Mesenchymal stem cell (in vitro differentiated cells and primary cell): ENCODE data around the gene SLCO1C1. TPM values are rescaled to one million over a fixed set of nuclear protein-coding genes. Genes with fewer than 3 reads are reported as not detected.

ENCODE experiments used
- DNase-seq: peaks from one replicate; pipeline ENCODE4 v3.0.0-alpha.2; 2013
- H2AFZ ChIP-seq: one replicate; pipeline ENCODE4 v1.6.1; 2013; ENCODE audit warnings: low read depth, mild to moderate bottlenecking, control low read depth, inconsistent platforms, low read length, moderate library complexity
- H2AK5ac ChIP-seq: 2 replicates; pipeline ENCODE4 v1.6.1; 2013; ENCODE audit warnings: low read length, moderate library complexity, mild to moderate bottlenecking, inconsistent platforms; ENCODE audit not compliant: severe bottlenecking
- H2BK120ac ChIP-seq: one replicate; pipeline ENCODE4 v1.6.1; 2013; ENCODE audit warnings: low read depth, mild to moderate bottlenecking, inconsistent platforms, low read length, moderate library complexity
- H2BK12ac ChIP-seq, 2 experiments: one replicate each; pipeline ENCODE4 v1.6.1; 2013; ENCODE audit warnings: inconsistent platforms in 2 of 2, low read length in 2 of 2, mild to moderate bottlenecking in 2 of 2, moderate library complexity in 2 of 2, control low read depth in 1 of 2
- H2BK15ac ChIP-seq: one replicate; pipeline ENCODE4 v1.6.1; 2013; ENCODE audit warnings: mild to moderate bottlenecking, low read depth, inconsistent platforms; ENCODE audit not compliant: poor library complexity, severe bottlenecking
- H2BK5ac ChIP-seq: 2 replicates; pipeline ENCODE4 v1.6.1; 2013; ENCODE audit warnings: low read depth, mild to moderate bottlenecking, low read length, control low read depth, inconsistent platforms; ENCODE audit not compliant: poor library complexity, severe bottlenecking
- H3K14ac ChIP-seq, 2 experiments: one replicate each; pipeline ENCODE4 v1.6.1; 2013; ENCODE audit warnings: inconsistent platforms in 2 of 2, low read length in 2 of 2, control low read depth in 1 of 2, mild to moderate bottlenecking in 1 of 2, moderate library complexity in 1 of 2
- H3K18ac ChIP-seq, 2 experiments: one replicate each; pipeline ENCODE4 v1.6.1; 2013; ENCODE audit warnings: inconsistent platforms in 2 of 2, low read length in 2 of 2, control low read depth in 1 of 2, low read depth in 1 of 2, mild to moderate bottlenecking in 1 of 2
- H3K23ac ChIP-seq, 2 experiments: one replicate each; pipeline ENCODE4 v1.6.1; 2013; ENCODE audit warnings: inconsistent platforms in 2 of 2, low read length in 2 of 2, mild to moderate bottlenecking in 2 of 2, moderate library complexity in 2 of 2, control low read depth in 1 of 2
- H3K27ac ChIP-seq: 2 replicates; pipeline ENCODE4 v1.5.1; 2013; ENCODE audit warnings: mild to moderate bottlenecking, moderate library complexity, low read length, control low read depth, inconsistent platforms; ENCODE audit not compliant: poor library complexity, severe bottlenecking
- H3K27me3 ChIP-seq, 2 experiments: 2 replicates each; pipeline versions ENCODE4 v1.6.1 to v1.7.0; 2013; ENCODE audit warnings: low read length in 2 of 2, mild to moderate bottlenecking in 2 of 2, moderate library complexity in 2 of 2, control low read depth in 1 of 2, inconsistent platforms in 1 of 2; ENCODE audit not compliant: control insufficient read depth in 1 of 2, insufficient read depth in 1 of 2
- H3K36me3 ChIP-seq, 2 experiments: 2 replicates each; pipeline versions ENCODE4 v1.6.1 to v1.7.0; 2013; ENCODE audit warnings: low read length in 2 of 2, control low read depth in 1 of 2, inconsistent platforms in 1 of 2, low read depth in 1 of 2, mild to moderate bottlenecking in 1 of 2; ENCODE audit not compliant: insufficient read depth in 2 of 2, control insufficient read depth in 1 of 2
- H3K4ac ChIP-seq, 2 experiments: one replicate each; pipeline ENCODE4 v1.6.1; 2013; ENCODE audit warnings: inconsistent platforms in 2 of 2, low read length in 2 of 2, mild to moderate bottlenecking in 2 of 2, moderate library complexity in 2 of 2, control low read depth in 1 of 2, low read depth in 1 of 2
- H3K4me1 ChIP-seq: 2 replicates; pipeline ENCODE4 v1.6.1; 2013; ENCODE audit warnings: low read depth, low read length, control low read depth; ENCODE audit not compliant: control insufficient read depth, insufficient read depth
- H3K4me2 ChIP-seq: 2 replicates; pipeline ENCODE4 v1.6.1; 2013; ENCODE audit warnings: low read length, mild to moderate bottlenecking, inconsistent platforms; ENCODE audit not compliant: poor library complexity, severe bottlenecking
- H3K4me3 ChIP-seq, 2 experiments: 2 replicates each; pipeline versions ENCODE4 v1.5.1 to v1.7.0; 2013; ENCODE audit warnings: low read length in 2 of 2, mild to moderate bottlenecking in 2 of 2, control low read depth in 1 of 2, low read depth in 1 of 2; ENCODE audit not compliant: insufficient read depth in 1 of 2
- H3K79me1 ChIP-seq: replicated peaks from 2 replicates; pipeline ENCODE4 v1.6.1; 2013; ENCODE audit warnings: mild to moderate bottlenecking, control low read depth, low read length, inconsistent platforms; ENCODE audit not compliant: poor library complexity, severe bottlenecking
- H3K9ac ChIP-seq: 2 replicates; pipeline ENCODE4 v1.7.0; 2013; ENCODE audit warnings: mild to moderate bottlenecking, low read length, moderate library complexity
- H3K9me3 ChIP-seq: 2 replicates; pipeline ENCODE4 v1.7.0; 2013; ENCODE audit warnings: mild to moderate bottlenecking, low read length; ENCODE audit not compliant: control insufficient read depth
- H4K8ac ChIP-seq: one replicate; pipeline ENCODE4 v1.6.1; 2013; ENCODE audit warnings: inconsistent platforms, mild to moderate bottlenecking, low read length, moderate library complexity
- H4K91ac ChIP-seq: one replicate; pipeline ENCODE4 v1.6.1; 2013; ENCODE audit warnings: mild to moderate bottlenecking, low read length, inconsistent platforms
- WGBS: methylation state at CpG from one replicate; pipeline ENCODE4 v1.1.7; 2013; ENCODE audit warnings: mixed read lengths; 5-methylcytosine and 5-hydroxymethylcytosine counted together
- polyA plus RNA-seq, 2 experiments: library from polyadenylated mRNA; stranded (reverse); fragments of 200-250 nt; gene quantifications; one replicate each; pipeline ENCODE4 v1.2.3, GENCODE V29; 2013

Gene SLCO1C1
- 0.11 TPM for polyA plus RNA-seq (2013, experiment 1 of 2)
- polyA plus RNA-seq (2013, experiment 2 of 2): 0.10 TPM

DNA sequence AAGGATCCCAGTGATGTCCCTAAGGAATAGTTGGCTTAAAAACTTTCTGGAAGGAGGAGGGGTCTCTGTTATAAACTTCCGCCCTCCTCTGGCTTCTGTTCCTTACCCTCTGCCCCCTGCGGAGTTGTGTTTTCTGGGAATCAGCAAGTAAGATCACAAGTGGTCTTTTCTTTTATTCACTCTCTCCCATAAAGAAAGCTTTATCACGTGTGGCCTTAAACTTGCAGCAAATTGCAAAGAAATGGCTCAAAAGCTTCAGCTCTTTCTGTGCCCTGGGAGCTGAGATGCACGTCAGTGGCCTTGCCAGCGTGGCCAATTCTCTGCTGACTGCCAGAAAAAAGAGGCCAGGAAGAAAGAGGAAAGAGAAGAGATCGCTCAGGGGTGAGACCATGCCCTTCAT is at the start of gene SLCO1C1:
SLCO1C1 (plus strand) TSS at position 101 of the 400 bp plus-strand sequence. CDS start 4,245 bp downstream, outside the sequence.
- Histone ChIP-seq H3K9me3 (no peaks in the 10 kb centered on the region), H2AK5ac (no peak within 1 kb of the TSS), H3K9ac (no peak within 1 kb of the TSS), H3K27me3 (no peaks in the 10 kb centered on the region), H4K8ac (no peak within 1 kb of the TSS), H2BK5ac (no peak within 1 kb of the TSS), H3K36me3 (no peaks in the 10 kb centered on the region), H3K4me1 (no peaks in the 10 kb centered on the region), H2BK12ac (no peak within 1 kb of the TSS), H3K4ac (no peak within 1 kb of the TSS), H2AFZ (no peak within 1 kb of the TSS), H2BK15ac (no peak within 1 kb of the TSS), H3K4me2 (no peak within 1 kb of the TSS), H3K27ac (no peak within 1 kb of the TSS), H2BK120ac (no peak within 1 kb of the TSS), H3K23ac (no peak within 1 kb of the TSS), H3K79me1 (no peaks in the 10 kb centered on the region), H3K18ac (no peak within 1 kb of the TSS), H3K14ac (no peak within 1 kb of the TSS), H3K4me3 (no peak within 1 kb of the TSS), H4K91ac (no peak within 1 kb of the TSS)
- 57% methylated on average over 5 of the region's 6 CpGs for WGBS
- DNase-seq: no peak

DNA sequence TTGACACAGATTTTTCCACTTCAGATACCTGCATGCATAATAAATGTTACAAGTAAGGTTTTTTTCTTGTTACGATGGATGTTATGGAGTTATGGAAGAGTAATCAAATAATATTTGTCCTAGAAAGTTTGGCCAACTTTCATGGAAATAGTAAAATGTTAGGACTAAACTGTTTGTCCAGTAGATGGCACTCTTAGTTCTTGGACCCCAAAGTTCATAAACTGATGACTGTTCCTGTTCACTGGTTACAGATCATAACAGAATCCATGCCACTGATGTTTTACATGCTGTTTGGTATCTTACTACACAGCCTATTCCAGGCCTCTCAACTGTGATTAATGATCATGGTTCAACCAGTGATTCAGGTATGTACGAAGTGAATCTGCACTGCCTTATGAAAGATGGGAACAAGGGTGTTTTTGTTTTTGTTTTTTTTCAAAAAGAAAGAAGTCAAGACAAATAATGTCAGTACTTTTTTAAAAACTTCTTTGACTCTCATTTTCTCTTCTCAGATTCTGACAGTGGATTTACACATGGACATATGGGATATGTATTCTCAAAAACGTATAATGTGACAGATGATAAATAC is 48.8 kb upstream of the SLCO1C1 start:
- no peaks in the 10 kb centered on the region for H3K4me1 ChIP-seq
- no peak overlapping the region for H3K14ac ChIP-seq
- H3K18ac ChIP-seq: no peak overlapping the region
- H3K79me1 ChIP-seq: no peaks in the 10 kb centered on the region
- no peak overlapping the region for H3K23ac ChIP-seq
- no peak overlapping the region for H2BK5ac ChIP-seq
- no peak overlapping the region for H2BK120ac ChIP-seq
- no peak overlapping the region for H2BK12ac ChIP-seq
- no peak overlapping the region for H2BK15ac ChIP-seq
- H3K9me3 ChIP-seq: no peaks in the 10 kb centered on the region
- H3K27ac ChIP-seq: no peak overlapping the region
- H4K91ac ChIP-seq: no peak overlapping the region
- no peak overlapping the region for H3K9ac ChIP-seq
- no peak overlapping the region for H2AFZ ChIP-seq
- H3K4me3 ChIP-seq: no peak overlapping the region
- no peak overlapping the region for H3K4me2 ChIP-seq
- no peaks in the 10 kb centered on the region for H3K36me3 ChIP-seq
- 43% methylated on average over 2 of the region's 3 CpGs for WGBS
- H4K8ac ChIP-seq: no peak overlapping the region
- H2AK5ac ChIP-seq: no peak overlapping the region
- no peaks in the 10 kb centered on the region for H3K27me3 ChIP-seq
- peak; percentile 45 for DNase-seq
- no peak overlapping the region for H3K4ac ChIP-seq

- H3K4ac ChIP-seq: no peak overlapping the region
- no peak overlapping the region for H3K23ac ChIP-seq
- H4K8ac ChIP-seq: no peak overlapping the region
- 100% methylated on average over 1 of the region's 2 CpGs for WGBS
- H2BK120ac ChIP-seq: no peak overlapping the region
- no peak overlapping the region for H3K4me3 ChIP-seq
- no peak overlapping the region for H3K27ac ChIP-seq
- H3K4me1 ChIP-seq: no peaks in the 10 kb centered on the region
- H3K14ac ChIP-seq: no peak overlapping the region
- H2AK5ac ChIP-seq: no peak overlapping the region
- no peak overlapping the region for H2BK12ac ChIP-seq
- no peak overlapping the region for H3K9ac ChIP-seq
- no peak overlapping the region for H3K18ac ChIP-seq
- no peaks in the 10 kb centered on the region for H3K9me3 ChIP-seq
- no peak overlapping the region for H2AFZ ChIP-seq
- no peak overlapping the region for H2BK5ac ChIP-seq
- H3K36me3 ChIP-seq: no peaks in the 10 kb centered on the region
- DNase-seq: no peak
- H2BK15ac ChIP-seq: no peak overlapping the region
- no peaks in the 10 kb centered on the region for H3K79me1 ChIP-seq
- no peak overlapping the region for H3K4me2 ChIP-seq
- no peak overlapping the region for H4K91ac ChIP-seq
- H3K27me3 ChIP-seq: no peaks in the 10 kb centered on the region
These were observed 41.3 kb upstream of the SLCO1C1 start for GRCh38 chr12:20653871-20654270.

DNA sequence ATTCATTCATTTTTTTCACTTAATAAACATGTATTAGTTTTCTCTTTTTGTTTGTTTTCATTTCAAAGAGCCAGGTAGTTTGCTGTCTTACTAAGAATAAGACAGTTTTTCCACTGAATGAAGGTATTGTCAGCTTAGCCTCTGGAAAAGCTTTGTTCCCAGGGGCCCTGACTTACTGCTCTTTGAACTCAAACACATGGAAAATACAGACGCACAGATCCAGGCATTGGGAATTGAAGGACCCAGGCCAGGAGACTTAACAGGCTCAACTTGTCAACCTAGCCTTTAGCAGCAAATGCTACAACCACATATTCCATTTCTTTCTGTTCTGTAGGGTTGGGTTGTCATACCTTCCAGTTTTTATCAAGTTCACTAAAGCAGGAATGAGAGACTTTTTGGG is 38.5 kb upstream of the SLCO1C1 start:
- WGBS: 56% methylated on average over 1 of the region's 1 CpG
- H3K4me3 ChIP-seq: no peak overlapping the region

More for the DNA sequence above, 38.5 kb upstream of the SLCO1C1 start:
- Histone ChIP-seq H3K9ac (no peak overlapping the region), H2BK5ac (no peak overlapping the region), H3K79me1 (no peaks in the 10 kb centered on the region), H3K9me3 (peaks cover 21% of the 10 kb centered on the region), H2BK12ac (no peak overlapping the region), H3K14ac (no peak overlapping the region), H3K4me1 (no peaks in the 10 kb centered on the region), H4K91ac (no peak overlapping the region), H3K36me3 (no peaks in the 10 kb centered on the region), H2BK15ac (no peak overlapping the region), H3K4ac (no peak overlapping the region), H4K8ac (no peak overlapping the region), H2AK5ac (no peak overlapping the region), H3K27ac (no peak overlapping the region), H3K27me3 (no peaks in the 10 kb centered on the region), H3K23ac (no peak overlapping the region), H3K18ac (no peak overlapping the region), H3K4me2 (no peak overlapping the region), H2AFZ (no peak overlapping the region), H2BK120ac (no peak overlapping the region)
- DNase-seq: no peak
